Mesodermal cell (in vitro differentiated cells): ENCODE measurements around the gene B4GALT2. TPM values are rescaled to one million over a fixed set of nuclear protein-coding genes. Genes with fewer than 3 reads are reported as not detected.

ENCODE experiments used
- H3K27ac ChIP-seq: 2 replicates; pipeline ENCODE4 v1.7.0; 2013; ENCODE audit warnings: mild to moderate bottlenecking, low read depth, low read length, moderate library complexity; ENCODE audit not compliant: severe bottlenecking
- H3K36me3 ChIP-seq: 2 replicates; pipeline ENCODE4 v1.7.1; 2013; ENCODE audit warnings: mild to moderate bottlenecking, low read length, moderate library complexity; ENCODE audit not compliant: control insufficient read depth, insufficient read depth
- H3K4me1 ChIP-seq: one replicate; pipeline ENCODE4 v1.7.1; 2013; ENCODE audit warnings: mild to moderate bottlenecking, low read length; ENCODE audit not compliant: insufficient read depth, control insufficient read depth, poor library complexity, severe bottlenecking
- H3K4me3 ChIP-seq: 2 replicates; pipeline ENCODE4 v1.7.0; 2013; ENCODE audit warnings: low read length, control low read depth, mild to moderate bottlenecking; ENCODE audit not compliant: insufficient read depth, poor library complexity, severe bottlenecking; ENCODE audit errors: extremely low read depth
- H3K9me3 ChIP-seq: 2 replicates; pipeline ENCODE4 v1.7.1; 2013; ENCODE audit warnings: mild to moderate bottlenecking, low read length, moderate library complexity; ENCODE audit not compliant: control insufficient read depth
- WGBS, 2 experiments: methylation state at CpG; one replicate each; pipeline ENCODE4 v1.1.5; 2013; ENCODE audit warnings: missing lambda C conversion rate in 2 of 2; ENCODE audit not compliant: insufficient coverage in 2 of 2; 5-methylcytosine and 5-hydroxymethylcytosine counted together
- polyA plus RNA-seq, 2 experiments: library from polyadenylated mRNA; stranded (reverse); fragments of 50-300 nt; gene quantifications; one replicate each; pipeline ENCODE4 v1.2.3, GENCODE V29; 2013

The B4GALT2 gene, protein sequence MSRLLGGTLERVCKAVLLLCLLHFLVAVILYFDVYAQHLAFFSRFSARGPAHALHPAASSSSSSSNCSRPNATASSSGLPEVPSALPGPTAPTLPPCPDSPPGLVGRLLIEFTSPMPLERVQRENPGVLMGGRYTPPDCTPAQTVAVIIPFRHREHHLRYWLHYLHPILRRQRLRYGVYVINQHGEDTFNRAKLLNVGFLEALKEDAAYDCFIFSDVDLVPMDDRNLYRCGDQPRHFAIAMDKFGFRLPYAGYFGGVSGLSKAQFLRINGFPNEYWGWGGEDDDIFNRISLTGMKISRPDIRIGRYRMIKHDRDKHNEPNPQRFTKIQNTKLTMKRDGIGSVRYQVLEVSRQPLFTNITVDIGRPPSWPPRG
- 71.6 TPM for polyA plus RNA-seq (2013, experiment 1 of 2)
- polyA plus RNA-seq (2013, experiment 2 of 2), result 57.1 TPM

DNA sequence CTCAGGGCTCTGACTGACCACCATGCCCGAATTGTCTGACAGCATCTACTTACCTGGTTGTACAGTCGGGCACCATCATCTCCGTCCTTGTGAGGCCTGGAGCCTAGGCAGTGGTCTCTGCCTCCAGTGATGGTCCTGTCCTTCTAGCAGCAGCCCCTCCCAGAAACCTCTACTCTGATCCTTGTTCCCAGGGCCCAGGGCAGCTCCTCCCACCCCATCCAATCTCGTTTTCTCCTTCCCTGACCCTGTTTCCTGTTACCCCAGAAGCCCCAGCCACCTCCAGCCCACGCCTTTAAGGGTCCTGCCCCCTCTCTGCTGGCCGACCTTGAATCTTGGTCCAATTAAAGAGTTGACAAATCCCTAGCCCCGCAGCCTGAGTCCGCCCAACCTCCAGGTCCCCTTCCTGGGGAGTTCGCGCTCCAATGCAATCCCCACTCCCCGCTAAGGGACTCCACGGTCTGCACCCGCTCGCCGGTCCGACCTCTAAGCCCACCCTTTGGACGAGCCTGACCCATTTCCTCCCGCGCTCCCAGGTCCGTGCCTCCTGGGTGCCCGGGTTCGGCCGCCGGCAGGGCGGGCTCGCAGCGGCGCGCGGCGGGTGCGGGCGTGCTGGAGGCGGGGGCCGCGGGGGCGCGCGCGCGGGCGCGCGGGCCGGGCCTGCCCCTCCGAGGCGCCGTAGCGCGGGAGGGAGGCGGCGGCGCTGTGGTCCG is at the start of gene B4GALT2:
Gene B4GALT2, plus strand, starts transcription at position 660 of the 710 bp plus-strand sequence. CDS start 1,951 bp downstream, outside the sequence.
- 4 to 5% methylated on average over 27 to 49 of the region's 54 CpGs for WGBS, 2 experiments
- no peaks in the 10 kb centered on the region for H3K9me3 ChIP-seq
- H3K4me1 ChIP-seq, result peaks cover 7% of the 10 kb centered on the region
- H3K4me3 ChIP-seq, result peak within 1 kb of the TSS; percentile 58
- peaks cover 53% of the 10 kb centered on the region for H3K36me3 ChIP-seq
- H3K27ac ChIP-seq, result peak within 1 kb of the TSS; percentile 49

DNA sequence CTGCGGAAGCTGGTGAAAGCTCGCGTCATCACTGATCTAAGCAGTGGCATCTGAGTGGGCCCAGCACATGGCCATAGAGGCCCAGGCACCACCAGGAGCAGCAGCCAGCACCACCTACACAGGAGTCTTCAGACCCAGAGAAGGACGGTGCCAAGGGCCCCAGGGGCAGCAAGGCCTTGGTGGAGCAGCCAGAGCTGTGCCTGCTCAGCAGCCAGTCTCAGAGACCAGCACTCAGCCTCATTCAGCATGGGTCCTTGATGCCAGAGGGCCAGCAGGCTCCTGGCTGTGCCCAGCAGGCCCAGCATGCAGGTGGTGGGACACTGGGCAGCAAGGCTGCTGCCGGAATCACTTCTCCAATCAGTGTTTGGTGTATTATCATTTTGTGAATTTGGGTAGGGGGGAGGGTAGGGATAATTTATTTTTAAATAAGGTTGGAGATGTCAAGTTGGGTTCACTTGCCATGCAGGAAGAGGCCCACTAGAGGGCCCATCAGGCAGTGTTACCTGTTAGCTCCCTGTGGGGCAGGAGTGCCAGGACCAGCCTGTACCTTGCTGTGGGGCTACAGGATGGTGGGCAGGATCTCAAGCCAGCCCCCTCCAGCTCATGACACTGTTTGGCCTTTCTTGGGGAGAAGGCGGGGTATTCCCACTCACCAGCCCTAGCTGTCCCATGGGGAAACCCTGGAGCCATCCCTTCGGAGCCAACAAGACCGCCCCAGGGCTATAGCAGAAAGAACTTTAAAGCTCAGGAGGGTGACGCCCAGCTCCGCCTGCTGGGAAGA is 48.7 kb upstream of the B4GALT2 start:
- 92 to 97% methylated on average over 8 to 9 of the region's 10 CpGs for WGBS, 2 experiments
- H3K4me3 ChIP-seq, result no peak overlapping the region
- H3K4me1 ChIP-seq, result peaks cover 22% of the 10 kb centered on the region
- H3K9me3 ChIP-seq, result no peaks in the 10 kb centered on the region
- peaks cover 15% of the 10 kb centered on the region for H3K36me3 ChIP-seq
- H3K27ac ChIP-seq, result peak overlapping the region; percentile 66

DNA sequence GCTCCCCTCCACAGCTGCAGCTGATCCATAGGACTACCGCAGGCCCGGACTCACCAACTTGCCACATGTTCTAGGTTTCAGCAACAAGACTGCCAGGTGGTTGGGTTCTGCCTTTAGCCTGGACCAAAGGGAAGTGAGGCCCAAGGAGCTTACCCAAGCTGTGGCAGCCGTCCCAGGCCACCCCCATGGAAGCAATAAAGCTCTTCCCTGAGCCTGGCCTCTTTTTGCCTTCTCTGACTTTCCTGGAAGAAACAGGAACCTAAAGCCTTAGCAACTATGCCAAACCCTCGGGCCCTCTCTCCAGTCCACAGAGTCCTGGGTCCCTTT is 48.1 kb upstream of the B4GALT2 start:
- Histone ChIP-seq H3K4me3 (no peak overlapping the region), H3K36me3 (peaks cover 15% of the 10 kb centered on the region)
- 90 to 92% methylated on average over 4 of the region's 4 CpGs for WGBS, 2 experiments

DNA sequence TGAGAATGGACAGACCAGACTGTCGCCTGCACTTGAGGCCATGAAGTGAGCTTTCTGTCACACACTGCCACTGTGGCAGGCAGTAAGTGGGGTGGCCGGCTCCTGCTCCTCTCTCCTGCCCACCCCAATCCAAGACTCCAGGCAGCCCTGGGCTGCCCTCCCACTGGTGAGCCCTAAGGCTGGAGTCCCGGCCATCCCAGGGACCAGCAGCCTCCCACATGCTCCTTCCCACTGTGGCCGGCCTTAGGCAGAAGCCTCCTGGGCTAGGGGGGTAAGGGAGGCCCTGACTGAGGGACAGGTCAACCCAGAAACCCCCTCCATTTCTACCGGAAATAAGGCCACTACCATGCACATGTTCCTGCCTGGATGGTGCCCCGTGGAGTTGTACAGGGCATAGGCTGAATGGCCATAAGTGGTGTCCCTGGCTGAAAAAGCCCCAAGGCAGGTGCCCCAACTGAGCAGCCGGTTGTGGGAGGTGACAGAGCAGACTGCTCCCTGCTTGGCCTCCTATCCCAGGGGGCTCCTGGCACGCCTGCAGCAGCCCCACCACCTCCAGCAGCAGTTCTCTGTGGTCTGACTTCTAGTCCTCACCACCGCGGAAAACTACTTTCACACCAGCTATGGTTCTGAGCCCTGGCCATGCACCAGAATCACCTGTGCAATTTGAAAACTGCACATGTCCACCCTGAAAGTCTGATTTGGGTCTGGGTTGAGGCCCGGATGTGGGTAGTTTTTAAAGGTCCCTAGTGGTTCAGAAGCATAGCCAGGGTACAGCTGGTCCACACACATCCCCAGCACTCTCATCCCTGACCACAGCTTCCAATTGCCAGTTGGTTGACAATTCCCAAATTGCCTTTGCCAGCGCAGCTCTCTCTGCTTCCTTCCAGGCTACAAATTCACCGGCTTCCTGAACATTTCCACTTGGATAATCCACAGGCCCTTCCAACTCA is 47.0 kb upstream of the B4GALT2 start:
- Histone ChIP-seq H3K9me3 (no peaks in the 10 kb centered on the region), H3K4me1 (peaks cover 26% of the 10 kb centered on the region), H3K4me3 (no peak overlapping the region), H3K27ac (no peak overlapping the region), H3K36me3 (peaks cover 10% of the 10 kb centered on the region)
- WGBS, 2 experiments, result 93 to 96% methylated on average over 5 to 10 of the region's 13 CpGs

More for the DNA sequence above, 48.1 kb upstream of the B4GALT2 start:
- no peak overlapping the region for H3K27ac ChIP-seq
- H3K4me1 ChIP-seq, result peaks cover 22% of the 10 kb centered on the region
- H3K9me3 ChIP-seq, result no peaks in the 10 kb centered on the region

DNA sequence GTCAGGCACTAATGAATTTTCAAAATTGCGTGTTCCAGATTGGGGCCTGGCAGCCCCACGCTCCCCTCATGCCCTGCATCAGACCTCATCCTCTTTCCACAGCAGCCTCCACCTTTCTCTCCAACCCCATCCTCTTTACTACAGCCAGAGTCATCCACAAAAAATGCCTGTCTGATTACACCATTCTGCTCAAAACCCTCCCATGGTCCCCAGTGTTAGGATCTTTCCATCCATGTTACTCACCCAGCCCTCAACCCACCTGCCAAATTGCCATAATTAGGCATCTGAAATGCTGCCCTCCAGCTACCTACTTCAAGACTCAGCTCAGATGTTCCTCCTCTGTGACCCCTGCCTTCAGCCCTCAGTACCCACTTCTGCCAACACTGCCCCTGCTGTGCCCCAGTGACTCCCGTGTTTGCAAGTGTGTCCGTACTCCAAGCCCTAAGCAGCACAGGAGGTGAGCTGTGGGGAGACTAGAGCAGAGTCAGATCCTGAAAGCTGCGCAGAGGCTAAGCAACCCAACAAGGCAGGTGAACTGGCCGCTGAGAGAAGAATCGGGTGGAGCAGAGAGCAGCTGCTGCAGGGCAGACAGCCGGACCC is 46.1 kb upstream of the B4GALT2 start:
- Histone ChIP-seq H3K27ac (no peak overlapping the region), H3K4me1 (peaks cover 26% of the 10 kb centered on the region), H3K36me3 (peaks cover 9% of the 10 kb centered on the region), H3K4me3 (peak overlapping the region; percentile 31), H3K9me3 (no peaks in the 10 kb centered on the region)
- WGBS, 2 experiments, result 35 to 52% methylated on average over 6 to 8 of the region's 8 CpGs

DNA sequence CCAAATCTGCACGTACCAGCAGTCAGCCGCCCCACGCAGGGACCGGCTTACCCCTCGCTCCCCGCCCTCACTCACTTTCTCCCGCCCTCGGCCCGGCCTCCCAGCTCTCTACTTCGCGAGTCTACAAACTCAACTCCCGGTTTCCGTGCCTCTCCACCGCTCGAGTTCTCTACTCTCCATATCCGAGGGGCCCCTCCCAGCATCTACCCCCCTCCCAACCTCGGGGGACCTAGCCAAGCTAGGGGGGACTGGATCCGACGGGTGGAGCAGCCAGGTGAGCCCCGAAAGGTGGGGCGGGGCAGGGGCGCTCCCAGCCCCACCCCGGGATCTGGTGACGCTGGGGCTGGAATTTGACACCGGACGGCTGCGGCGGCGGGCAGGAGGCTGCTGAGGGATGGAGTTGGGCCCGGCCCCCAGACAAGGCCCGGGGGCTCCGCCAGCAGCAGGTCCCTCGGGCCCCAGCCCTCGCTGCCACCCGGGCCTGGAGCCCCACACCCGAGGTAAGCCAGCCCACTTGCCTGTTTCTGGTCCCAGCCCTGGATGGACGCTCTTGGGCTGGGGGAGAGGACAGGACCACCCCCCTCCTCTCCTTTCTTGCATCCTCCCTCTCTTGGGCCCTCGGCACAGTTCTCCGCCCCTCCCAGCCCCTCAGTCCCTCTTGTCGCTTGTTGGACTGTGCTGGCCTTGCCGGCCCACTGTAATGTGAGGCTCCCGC is 45.5 kb upstream of the B4GALT2 start, which contains the start of gene ARTN:
Gene ARTN, plus strand, starts transcription at position 416 of the 715 bp plus-strand sequence. CDS start 1,856 bp downstream, outside the sequence.
- H3K27ac ChIP-seq, result no peak within 1 kb of the TSS
- H3K4me3 ChIP-seq, result peak within 1 kb of the TSS; percentile 31
- H3K36me3 ChIP-seq, result peaks cover 9% of the 10 kb centered on the region
- H3K4me1 ChIP-seq, result peaks cover 26% of the 10 kb centered on the region
- H3K9me3 ChIP-seq, result no peaks in the 10 kb centered on the region
- 8 to 14% methylated on average over 18 to 35 of the region's 42 CpGs for WGBS, 2 experiments

DNA sequence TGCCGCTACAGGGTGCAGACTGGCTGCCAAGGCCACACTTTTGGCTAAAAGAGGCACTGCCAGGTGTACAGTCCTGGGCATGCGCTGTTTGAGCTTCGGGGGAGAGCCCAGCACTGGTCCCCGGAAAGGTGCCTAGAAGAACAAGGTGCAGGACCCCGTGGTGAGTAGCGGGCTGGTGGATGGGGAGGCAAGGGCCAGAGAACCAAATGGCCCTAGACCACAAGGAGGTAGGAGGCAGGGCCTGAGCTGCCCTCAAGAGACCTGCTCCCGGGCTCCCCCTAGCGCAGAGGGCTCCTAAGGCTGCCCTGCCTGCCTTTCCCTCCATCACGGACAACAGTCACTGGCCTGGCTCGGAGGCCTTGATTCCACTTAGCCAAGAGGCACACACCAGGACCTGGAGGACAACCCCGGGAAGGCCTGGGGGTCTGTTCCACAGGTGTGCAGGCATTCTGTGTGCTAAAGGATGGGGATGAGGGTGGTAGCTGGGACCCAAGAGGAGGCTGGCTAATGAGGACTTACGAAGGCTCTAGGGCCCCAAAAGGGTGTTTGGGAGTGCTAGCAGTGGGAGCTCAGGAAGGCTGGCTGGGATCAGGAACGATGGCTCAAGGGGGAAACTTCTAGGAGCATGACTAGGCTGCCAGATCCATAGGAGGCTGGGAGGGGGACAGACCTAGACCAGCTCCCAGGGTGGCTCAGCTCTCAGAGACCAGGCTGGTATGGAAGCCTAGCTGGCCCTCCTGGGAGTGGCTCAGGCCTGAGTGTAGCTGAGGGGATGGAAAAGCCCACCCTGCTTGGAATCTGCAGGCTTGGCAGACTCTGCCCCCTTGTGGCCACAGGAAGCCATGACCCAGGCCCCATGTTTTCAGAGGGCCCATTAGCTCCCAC is 44.7 kb upstream of the B4GALT2 start:
- no peak overlapping the region for H3K4me3 ChIP-seq
- peaks cover 26% of the 10 kb centered on the region for H3K4me1 ChIP-seq
- H3K9me3 ChIP-seq, result no peaks in the 10 kb centered on the region
- peaks cover 9% of the 10 kb centered on the region for H3K36me3 ChIP-seq
- WGBS, 2 experiments, result 61 to 69% methylated on average over 11 to 13 of the region's 13 CpGs
- H3K27ac ChIP-seq, result no peak overlapping the region

DNA sequence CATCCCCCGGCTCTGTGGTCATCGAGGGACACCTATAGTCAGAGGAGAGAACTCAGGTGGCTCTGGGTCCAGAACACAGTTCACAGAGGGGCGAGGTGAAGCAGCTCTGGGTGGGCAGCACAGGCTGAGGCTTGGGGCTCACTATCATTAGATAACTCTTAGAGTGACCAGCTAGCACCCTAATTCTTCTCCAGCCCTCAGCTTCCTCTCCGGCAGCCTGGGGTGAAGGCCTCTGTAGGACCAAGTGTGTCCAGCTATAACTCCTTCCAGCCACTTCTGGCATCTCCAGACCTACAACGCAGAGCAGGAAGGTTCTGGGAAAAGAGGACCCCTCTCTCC is 44.1 kb upstream of the B4GALT2 start:
- WGBS, 2 experiments, result 46 to 51% methylated on average over 3 to 4 of the region's 5 CpGs
- no peak overlapping the region for H3K4me3 ChIP-seq
- H3K36me3 ChIP-seq, result peaks cover 4% of the 10 kb centered on the region
- H3K9me3 ChIP-seq, result no peaks in the 10 kb centered on the region
- H3K4me1 ChIP-seq, result peaks cover 21% of the 10 kb centered on the region
- H3K27ac ChIP-seq, result no peak overlapping the region
